ENCODE results near the gene OASL.
A peak's percentile ranks its signal among the peaks of the same experiment; 100 is the strongest.
"Not testable (repeated sequence)": the region's sequence is repeated elsewhere in the genome, so short reads cannot be mapped to it uniquely, and the experiment has no call there.

OASL gene

DNA sequence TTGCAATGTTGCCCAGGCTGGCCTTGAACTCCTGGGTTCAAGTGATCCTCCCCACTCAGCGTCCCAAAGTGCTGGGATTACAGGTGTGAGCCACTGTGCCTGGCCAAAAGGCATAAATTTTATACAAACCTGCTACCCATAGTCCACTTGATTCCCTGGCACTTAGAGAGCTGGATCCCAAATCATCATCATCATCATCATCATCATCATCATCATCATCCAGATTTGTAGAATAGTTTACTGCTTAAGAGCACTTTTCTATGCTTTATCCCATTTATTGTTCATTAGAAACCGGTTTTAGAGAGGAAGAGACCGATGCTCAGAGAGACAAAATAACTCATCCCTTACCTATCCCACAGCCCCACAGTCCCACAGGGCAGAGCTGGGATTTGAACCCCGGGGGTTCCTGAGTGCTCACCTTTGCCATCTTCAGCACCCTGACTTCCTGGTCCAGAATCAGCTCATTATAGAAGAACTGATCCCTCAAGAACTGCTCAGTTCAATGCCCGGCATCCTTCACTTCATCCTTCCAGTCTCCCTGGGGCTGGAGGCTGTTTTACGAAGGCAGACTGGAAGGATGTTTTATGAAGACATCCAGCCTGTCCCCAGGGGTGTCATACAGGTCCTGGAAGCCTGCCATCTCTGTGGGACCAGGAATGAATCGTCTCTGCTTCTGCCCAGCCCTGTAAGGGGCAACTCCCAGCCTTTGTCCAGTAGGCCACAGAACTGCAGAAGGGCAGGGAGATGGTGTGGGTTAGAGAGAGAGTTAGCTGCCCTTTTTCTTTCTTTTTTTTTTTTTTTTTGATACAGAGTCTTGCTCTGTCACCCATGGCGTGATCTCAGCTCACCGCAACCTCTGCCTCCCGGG lies 20.2 kb upstream of the OASL start:
- DNase-seq (ENCODE audit: low read depth in 2 of 2): no peak

DNA sequence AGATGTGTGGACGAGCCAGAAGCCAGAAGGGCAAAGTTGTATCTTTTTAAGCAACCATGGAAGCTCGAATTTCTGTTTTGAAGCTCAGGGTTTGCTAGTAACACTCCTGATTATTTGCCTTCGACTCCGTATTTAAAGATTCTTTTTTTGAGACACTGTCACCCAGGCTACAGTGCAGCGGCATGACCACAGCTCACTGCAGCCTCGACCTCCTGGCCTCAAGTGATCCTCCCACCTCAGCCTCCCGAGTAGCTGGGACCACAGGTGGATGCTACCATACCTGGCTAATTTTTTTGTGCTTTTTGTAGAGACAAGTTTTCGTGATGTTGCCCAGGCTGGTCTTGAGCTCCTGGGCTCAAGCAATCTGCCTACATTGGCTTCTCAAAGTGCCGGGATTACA lies 18.7 kb upstream of the OASL start:
- DNase-seq (ENCODE audit: low read depth in 2 of 2): no peak

DNA sequence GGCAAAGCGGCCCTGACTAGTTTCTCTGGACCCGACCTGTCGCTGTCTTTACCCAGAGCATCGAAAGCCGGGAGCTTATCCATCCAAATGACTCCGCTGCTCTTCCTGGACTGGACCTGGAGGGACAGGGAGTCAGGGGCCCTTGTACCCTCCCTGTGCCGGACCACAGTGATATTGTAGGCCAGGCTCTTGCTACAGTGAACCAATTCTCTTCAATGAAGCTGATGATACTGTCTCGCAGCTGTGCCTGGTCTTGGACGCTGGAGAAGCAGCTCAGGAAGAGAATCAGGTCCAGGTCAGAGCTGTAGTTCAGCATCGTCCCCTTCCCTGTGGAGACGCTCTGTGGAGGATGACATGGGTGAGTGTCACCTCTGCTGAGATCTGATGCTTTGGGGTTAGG lies 14.7 kb upstream of the OASL start:
- no peak for DNase-seq (ENCODE audit: low read depth in 2 of 2)

DNA sequence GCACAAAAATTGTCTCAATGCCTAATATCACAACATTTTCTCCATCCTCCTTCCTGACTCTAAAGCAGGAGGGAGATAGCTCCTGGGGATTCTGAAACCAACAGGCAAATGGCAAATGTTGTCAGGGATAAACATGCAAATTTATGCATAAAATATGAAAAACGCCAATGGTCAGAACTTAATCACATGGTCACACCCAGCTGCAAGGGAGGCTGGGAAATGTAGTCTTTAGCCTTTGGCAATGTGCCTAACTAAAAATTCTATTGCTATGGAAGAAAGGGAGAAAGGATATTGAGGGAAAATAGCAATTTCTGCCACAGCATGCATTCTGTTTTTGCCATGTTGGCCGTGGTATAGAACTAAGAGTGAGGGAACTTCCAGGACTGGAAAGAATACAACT lies 11.7 kb upstream of the OASL start:
- no peak for DNase-seq (ENCODE audit: low read depth in 2 of 2)

DNA sequence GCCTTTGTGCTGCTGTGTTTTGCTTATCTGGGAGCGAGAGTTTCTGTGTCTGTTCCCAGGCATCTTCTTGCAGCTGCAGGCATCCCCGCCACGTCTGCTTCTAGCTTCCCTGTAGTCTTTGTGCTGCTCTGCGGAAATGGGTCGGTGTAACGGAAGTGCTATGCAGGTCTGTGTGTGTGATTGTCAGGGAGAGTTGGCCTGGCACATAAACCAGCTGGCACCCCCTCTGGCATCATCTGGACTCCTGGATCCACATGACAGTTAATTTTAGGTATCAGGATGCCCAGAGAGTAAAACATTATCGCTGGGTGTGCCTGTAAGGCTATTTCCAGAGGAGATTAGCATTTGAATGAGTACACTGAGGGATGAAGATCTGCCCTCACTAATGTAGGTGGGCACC lies 9.4 kb upstream of the OASL start:
- DNase-seq (ENCODE audit: low read depth in 2 of 2): no peak

DNA sequence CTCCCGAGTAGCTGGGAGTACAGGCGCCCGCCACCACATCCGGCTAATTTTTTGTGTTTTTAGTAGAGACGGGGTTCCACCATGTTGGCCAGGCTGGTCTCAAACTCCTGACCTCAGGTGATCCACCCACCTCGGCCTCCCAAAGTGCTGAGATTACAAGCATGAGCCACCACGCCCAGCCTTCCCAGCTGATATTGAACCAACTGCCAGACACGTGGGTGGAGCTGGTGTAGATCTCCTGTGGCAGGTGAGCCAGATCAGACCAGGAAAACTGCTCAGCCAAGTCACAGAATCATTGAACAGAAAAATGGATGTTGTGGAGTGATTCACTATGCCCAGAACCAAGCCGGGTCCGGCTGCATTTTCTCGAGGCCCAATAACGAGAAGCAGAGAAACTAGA lies 8.4 kb upstream of the OASL start:
- DNase-seq (ENCODE audit: low read depth in 2 of 2): not testable (repeated sequence)

DNA sequence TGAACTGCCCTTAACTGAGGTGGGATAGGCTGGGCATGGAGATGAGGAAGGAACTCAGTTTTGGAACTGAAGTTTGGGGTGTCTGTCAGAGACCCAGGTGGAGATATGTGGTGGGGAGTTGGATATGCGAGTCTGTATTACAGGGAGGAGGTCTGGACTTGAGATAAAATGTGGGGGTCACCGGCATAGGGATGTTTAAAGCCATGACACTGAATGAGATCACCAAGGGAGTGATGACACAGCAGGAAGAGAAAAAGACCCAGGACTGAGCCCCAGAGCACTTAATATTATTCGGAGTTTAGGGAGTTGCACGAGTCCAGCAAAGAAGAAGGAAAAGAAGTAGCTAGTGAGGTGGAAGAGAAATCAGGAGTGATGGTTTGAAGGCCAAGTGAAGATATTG lies 4.0 kb upstream of the OASL start:
- DNase-seq (ENCODE audit: low read depth in 2 of 2): no peak

DNA sequence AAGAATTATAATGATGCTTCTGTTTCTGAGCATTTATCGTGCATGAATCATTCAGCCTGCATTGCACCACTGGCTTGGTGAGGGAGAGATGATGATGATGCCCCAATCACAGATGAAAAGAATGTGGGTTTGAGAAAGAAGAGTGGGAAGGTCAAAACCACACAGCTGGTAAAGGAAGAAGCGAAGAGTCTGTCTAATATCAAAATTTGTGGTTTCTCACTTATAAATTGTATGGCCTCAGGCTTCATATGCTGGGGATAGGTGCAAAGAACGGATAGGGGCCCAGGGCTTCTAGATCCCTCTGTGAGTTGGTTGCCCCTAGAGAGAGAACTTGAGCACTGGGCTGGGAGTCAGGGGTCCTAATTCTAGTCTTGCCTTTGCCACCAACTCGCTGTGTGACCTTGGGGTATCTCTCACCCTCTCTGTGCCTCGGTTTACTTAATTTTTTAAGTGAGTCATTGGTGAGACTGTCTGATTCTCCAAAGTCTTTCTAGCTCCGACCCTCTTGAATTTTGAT lies 2.2 kb downstream of the OASL start:
- no peak for DNase-seq (ENCODE audit: low read depth in 2 of 2)

DNA sequence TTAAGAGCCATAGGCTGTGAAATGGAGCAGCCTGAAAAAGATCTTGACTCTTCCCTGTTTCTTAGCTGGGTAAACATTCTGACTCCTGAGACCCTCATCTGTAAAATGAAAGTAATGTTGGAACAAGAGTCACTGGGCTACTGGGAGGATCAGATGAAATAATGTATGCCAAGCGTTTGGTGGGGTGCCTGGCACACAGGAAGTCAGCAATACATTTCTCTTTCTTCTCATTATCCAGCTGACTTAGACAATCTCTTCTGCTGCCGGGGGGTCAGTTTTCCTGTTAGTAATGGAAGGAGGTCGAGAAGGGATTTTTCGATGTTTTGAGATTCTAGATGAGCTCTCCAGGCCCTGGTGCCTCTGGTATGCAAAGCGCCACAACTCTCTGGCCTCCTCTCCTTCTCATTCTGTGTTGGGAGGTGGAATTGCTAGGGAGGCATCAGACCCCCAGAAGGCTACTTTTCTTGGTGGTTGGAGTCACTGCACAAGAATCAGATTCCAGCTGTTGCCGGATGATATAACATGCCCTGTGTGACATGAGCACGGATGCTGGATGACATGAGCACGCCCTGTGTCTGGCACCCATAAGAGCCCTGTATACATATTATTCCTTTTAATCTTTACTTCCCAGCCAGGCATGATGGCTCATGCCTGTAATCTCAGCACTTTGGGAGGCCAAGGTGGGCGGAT lies 4.3 kb downstream of the OASL start:
- no peak for DNase-seq (ENCODE audit: low read depth in 2 of 2)

DNA sequence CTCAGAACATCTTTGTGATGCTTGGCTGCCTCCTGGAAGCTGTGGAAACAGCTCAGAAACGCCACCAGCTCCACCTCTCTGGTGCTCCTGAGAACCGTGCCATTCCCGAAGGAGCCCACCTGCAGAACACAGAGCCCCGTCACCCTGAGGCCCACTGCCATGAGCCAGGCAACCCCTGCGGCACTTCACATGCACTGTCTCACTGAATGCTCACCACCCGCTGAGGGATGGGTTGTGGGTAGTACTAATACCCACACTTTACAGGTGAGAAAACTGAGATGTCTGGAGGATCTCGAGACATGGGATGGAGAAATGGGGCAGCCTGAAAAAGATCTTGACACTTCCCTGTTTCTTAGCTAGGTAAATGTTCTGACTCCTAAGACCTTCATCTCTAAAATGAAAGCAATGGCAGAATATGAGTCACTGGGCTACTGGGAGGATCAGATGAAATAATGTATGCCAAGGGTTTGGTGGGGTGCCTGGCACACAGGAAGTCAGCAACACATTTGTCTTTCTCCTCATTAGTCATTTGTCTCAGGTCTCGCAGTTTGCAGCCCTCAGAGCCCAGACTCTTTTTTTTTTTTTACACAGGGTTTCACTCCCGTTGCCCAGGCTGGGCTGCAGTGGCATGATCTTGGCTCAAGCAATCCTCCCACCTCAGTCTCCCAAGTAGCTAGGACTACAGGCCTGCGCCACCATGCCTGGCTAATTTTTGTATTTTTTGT lies 5.3 kb downstream of the OASL start:
- DNase-seq (ENCODE audit: low read depth in 2 of 2): peak in 1 of 2 donors; percentile 32

DNA sequence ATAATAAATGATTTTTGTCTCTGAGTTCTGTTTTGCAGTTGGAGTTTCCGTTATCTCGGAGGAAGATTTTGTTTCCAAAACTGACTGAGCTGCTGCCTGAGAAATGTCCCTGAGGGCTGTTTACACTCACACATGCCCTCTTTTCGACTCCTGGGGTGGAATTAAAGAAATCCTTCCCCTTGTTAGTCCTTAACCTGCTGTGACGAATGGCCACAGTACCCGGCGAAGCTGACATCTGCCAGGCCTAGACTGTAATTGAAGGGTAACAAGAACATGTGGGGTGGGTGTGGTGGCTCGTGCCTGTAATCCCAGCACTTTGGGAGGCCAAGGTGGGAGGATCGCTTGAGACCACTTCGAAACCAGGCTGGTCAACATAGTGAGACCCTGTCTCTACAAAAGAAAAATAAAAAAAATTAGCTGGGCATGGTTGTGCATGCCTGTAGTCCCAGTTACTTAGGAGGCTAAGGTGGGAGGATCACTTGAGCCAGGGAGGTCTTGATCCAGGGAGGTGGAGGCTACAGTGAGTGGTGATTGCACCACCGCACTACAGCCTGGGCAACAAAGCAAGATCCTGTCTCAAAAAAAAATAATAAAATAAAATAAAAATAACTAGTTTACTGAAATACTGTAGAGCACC lies 8.4 kb downstream of the OASL start:
- no peak for DNase-seq (ENCODE audit: low read depth in 2 of 2)

DNA sequence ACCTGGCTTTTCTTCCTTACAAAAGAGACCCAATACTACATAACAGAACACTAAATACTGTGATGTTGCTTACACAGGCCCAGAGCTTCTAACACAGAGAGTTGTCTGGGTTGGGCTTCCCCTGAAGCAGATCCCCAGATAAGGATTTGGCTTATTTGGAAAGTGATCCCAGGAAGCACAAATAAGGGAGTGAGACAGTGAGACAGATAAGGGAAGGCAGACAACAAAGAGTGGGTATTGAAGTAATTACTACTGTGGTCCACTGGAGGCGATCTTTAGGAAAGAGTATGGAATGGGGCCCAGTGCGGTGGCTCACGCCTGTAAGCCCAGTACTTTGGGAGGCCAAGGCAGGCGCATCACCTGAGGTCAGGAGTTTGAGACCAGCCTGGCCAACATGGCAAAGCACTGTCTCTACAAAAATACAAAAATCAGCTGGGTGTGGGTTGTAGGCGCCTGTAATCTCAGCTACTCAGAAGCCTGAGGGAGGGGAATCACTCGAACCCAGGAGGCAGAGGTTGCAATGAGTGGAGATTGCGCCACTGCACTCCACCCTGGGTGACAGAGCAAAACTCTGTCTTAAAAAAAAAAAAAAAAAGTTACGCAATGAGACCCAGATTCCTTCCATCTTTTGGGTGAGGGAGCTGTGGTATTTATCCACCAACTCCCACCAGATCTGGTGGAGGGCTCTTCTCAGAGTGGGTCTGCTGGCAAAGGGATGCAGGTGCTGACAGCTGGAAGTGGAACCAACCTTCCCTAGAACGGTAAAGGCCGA lies 12.6 kb downstream of the OASL start:
- DNase-seq (ENCODE audit: low read depth in 2 of 2): no peak

DNA sequence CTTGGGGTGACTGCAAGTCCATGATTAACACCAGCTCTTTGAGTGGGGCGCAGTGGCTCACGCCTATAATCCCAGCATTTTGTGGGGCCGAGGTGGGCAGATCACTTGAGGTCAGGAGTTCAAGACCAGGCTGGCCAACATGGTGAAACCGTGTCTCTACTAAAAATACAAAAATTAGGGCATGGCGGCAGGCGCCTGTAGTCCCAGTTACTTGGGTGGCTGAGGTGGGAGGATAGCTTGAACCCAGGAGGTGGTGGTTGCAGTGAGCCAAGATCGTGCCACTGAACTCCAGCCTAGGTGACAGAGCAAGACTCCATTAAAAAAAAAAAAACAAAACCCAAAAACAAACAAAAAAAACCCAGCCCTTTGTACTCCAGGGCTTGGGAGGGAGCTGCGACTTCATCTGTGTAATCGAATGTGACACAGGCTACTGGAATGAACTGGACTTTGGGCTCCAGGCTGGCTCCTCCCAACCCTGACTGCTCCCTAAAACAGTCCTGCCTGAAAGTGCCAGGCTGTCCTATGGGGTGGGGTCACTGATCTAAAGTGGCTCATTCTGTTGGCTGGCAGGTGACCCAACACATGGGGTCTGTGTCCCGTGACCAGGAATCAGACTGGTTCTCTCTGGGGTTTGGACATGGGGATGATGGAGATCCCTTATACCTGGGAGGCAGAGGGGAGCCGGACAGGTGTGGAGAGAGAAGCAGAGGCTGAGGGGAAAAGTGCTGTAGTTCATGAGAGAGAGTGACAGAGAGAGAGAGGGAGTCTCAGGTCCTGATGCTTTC lies 13.4 kb downstream of the OASL start:
- no peak for DNase-seq (ENCODE audit: low read depth in 2 of 2)

DNA sequence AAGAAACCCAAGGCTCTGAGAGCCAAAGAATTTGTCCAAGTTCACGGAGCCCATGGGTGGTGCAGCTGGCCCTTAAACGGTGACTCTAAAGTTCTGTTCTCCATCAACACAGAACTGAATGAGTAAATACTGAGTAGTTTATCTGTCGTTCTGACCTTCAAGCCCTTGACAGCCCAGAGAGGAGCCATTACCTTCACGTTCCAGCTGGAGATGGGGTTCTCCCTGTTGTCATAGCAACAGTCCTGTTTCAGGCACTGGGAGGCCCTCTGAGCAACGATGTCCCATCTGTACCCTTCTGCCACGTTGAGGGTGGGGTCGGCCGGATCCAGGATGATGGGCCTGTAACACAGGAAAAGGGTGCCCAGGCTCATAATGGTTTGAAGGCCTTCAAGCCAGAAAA lies 15.2 kb downstream of the OASL start:
- no peak for DNase-seq (ENCODE audit: low read depth in 2 of 2)

DNA sequence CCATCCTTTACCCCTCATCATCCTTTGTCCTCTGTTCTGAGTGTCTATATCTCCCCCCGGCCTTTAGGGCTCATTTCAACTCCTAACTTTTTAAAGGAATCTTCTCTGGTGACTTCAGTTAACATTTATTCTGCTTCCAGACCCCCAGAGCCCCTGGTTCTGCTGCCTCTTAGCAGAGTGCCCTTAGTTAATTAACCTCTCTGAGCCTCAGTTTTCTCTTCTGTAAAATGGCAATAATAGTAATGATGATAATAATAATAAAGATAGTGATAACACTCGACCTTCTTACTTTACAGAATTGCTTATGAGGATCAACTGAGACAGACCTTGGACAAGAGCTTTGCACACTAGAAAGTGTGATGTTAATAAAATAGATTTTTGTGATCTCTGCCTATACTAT lies 16.3 kb downstream of the OASL start:
- DNase-seq (ENCODE audit: low read depth in 2 of 2): no peak

DNA sequence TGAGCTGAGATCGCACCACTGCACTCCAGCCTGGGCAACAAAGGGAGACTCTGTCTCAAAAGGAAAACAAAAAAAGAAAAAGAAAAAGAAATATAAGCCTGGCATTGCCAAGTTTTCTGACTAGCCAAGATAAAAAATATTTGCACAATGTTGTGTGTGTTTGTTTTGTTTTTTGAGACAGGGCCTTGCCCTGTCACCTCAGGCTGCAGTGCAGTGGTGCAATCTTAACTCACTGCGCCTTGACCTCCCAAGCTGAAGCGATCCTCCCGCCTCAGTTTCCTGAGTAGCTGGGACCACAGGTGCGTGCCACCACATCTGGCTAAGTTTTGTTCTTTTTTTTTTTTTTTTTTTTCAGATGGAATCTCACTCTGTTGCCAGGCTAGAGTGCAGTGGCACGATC lies 17.3 kb downstream of the OASL start:
- DNase-seq (ENCODE audit: low read depth in 2 of 2): no peak

DNA sequence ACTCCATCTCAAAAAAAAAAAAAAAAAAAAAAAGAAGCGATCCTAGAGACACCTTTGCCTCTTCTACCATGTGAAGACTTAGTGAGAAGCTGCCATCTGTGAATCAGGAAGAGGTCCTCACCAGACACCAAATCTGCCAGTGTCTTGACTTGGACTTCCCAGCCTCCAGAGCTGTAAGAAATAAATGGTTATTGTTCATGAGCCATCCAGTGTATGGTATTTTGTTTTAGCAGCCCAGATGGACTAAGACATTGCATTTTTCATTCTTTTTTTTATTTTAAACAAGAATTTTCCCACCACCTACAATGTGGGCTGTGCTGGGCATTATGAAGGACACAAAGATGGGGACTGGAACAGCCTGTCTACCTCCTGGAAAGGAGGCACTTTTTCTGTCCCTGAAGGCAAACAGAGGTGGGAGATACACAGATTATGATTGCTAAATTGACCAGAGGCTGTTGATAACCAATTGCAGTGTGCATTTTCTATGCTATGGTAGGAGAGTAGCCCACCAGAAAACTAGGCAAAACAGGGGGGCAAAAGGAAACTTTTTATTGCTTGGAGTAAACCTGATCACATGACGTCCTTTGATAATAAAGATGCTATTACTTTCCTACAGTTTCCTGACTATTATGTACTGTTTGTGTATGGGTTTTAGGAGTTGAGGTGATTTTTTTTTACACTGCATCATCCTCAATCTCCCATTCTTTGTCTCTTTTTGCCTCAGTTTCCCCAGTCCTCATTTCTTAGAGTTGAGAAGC lies 20.0 kb downstream of the OASL start:
- no peak for DNase-seq (ENCODE audit: low read depth in 2 of 2)

DNA sequence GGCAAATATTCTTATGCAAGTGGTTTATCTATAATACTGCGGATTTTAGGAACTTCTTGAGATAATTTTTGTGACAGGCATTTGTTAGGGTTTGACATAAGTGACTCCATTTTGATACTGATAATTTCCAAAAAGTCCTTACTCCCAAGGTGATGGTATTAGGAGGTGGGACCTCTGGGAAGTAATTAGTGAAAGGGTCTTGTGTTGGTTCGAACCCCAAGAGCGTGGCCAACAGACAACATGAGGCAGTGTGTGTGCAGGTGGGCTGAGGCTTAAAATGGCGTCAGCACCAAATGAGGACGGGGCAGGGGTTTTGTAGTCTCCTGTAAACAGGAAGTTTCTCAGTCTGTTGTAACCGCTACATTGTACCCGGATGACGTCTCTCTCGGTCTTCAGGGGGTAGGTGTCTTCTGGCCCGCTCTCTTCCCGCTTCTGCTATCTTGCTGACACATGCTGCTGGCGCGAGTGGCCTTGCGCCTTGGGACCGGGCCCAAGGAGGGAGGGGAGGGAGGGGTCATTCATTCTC lies 21.0 kb downstream of the OASL start:
- no peak for DNase-seq (ENCODE audit: low read depth in 2 of 2)

All from stimulated activated CD8-positive, alpha-beta memory T cell treated with anti-CD3 and anti-CD28 coated beads, Interleukin-7, amount 100 ng/mL, for 1 hour (primary cell).